NB4 (cell line): ENCODE results near the gene ANTXR1.

ENCODE experiments used
- CTCF ChIP-seq: IDR thresholded peaks from one replicate; pipeline ENCODE4 v1.5.1; 2012; ENCODE audit warnings: low read depth, low read length
- MAX ChIP-seq: IDR thresholded peaks from 2 replicates; pipeline ENCODE4 v1.6.1; 2011; ENCODE audit warnings: low read depth, low read length
- MYC ChIP-seq: IDR thresholded peaks from 2 replicates; pipeline ENCODE4 v1.6.1; 2011; ENCODE audit warnings: low read depth, low read length
- POLR2A ChIP-seq: IDR thresholded peaks from 2 replicates; pipeline ENCODE4 v1.6.1; 2011; ENCODE audit warnings: mild to moderate bottlenecking; ENCODE audit not compliant: insufficient read length; ENCODE audit errors: extremely low read depth

- no peak for TF ChIP-seq CTCF
- TF ChIP-seq POLR2A: no peak
- TF ChIP-seq MYC: no peak
- TF ChIP-seq MAX: no peak
These were observed 262.5 kb downstream of the ANTXR1 start for GRCh38 chr2:69275490-69275889.
